Thyroid gland (tissue), 4 donors: ENCODE results near the gene BMPR1B.

Source experiments
- POLR2A ChIP-seq, 2 donors: fragments of 450-650 bp; IDR thresholded peaks; one replicate each; pipeline ENCODE4 v1.6.1; 2017; ENCODE audit warnings: antibody characterized with exemption in 2 of 2, mild to moderate bottlenecking in 2 of 2, moderate library complexity in 1 of 2
- TF ChIP-seq, protein P1 (sequence below), 6 experiments: fragments of 200-600 bp in 3 of 6; fragments of 450-650 bp in 3 of 6; sonication (generic) in 3 of 6; IDR thresholded peaks; one replicate each; pipeline ENCODE4 v1.5.1; 2016 to 2019; ENCODE audit warnings: antibody characterized with exemption in 6 of 6, mild to moderate bottlenecking in 2 of 6, inconsistent platforms in 1 of 6, moderate library complexity in 1 of 6

DNA sequence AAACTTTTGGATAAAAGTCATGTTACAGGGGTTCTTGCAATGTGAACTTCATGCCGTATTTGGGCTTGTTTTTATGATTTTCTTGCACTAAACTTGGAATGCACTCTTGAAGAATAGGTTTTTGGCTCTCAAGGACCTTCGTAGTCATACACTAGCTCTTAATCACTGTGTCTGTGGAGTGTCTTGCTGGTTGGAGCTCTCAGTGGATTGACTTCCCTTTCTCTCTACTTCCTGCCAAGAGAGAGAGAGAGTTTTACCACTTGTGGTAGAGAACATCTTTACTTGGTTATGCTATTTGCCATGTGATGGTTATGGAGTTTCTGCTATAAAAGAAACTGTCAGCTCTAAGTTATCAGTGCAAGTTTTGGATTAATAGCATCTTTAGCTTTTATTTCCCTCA is 112.4 kb downstream of the BMPR1B start:
- TF ChIP-seq, protein P1, sequence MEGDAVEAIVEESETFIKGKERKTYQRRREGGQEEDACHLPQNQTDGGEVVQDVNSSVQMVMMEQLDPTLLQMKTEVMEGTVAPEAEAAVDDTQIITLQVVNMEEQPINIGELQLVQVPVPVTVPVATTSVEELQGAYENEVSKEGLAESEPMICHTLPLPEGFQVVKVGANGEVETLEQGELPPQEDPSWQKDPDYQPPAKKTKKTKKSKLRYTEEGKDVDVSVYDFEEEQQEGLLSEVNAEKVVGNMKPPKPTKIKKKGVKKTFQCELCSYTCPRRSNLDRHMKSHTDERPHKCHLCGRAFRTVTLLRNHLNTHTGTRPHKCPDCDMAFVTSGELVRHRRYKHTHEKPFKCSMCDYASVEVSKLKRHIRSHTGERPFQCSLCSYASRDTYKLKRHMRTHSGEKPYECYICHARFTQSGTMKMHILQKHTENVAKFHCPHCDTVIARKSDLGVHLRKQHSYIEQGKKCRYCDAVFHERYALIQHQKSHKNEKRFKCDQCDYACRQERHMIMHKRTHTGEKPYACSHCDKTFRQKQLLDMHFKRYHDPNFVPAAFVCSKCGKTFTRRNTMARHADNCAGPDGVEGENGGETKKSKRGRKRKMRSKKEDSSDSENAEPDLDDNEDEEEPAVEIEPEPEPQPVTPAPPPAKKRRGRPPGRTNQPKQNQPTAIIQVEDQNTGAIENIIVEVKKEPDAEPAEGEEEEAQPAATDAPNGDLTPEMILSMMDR (IDR thresholded peaks at IDR 0.05): no peak
- TF ChIP-seq POLR2A (IDR thresholded peaks at IDR 0.05): no peak
